ENCODE measurements around the gene ELK4.
A peak's percentile ranks its signal among the peaks of the same experiment; 100 is the strongest.

Gene ELK4

DNA sequence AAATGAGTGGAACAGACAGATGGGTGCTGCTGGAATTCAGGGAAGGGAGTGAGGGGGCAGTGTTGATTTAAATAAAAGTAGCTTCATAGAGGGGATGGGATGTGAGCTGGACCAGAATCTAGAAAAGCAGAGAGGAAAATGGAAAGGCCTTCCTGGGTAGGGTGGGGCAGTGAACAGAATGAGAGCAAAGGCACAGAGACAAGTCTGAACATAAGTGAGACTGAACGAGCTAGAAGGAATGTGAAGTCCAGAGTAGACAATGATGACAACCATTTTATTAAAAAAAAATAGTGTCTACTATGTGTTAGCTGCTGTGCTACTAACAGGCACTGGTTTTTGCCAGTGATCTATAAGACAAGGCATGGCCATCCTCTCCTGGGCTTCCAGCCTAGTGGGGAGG, 36.0 kb downstream of the ELK4 start:
- DNase-seq (ENCODE audit: low read depth, low spot score): no peak

DNA sequence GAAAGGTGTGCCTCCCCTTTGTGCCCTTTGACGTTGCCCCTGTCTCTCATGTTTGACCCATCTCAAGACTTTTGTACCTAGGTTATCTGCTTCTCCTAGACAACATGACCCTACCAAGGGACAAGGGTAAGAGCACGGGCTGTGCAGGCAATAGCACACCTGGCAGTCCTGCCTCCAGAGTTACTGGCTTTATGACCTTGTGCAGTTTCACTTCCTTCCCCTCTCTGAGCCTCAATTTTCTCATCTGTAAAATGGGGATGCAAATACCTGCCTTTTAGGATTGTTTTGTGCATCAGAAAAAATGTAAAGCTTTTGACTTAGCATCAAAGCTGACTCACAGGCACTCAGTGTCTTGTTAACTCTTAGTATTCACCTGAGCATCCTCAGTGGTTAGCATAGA, 36.4 kb downstream of the ELK4 start:
- DNase-seq (ENCODE audit: low read depth, low spot score): no peak

DNA sequence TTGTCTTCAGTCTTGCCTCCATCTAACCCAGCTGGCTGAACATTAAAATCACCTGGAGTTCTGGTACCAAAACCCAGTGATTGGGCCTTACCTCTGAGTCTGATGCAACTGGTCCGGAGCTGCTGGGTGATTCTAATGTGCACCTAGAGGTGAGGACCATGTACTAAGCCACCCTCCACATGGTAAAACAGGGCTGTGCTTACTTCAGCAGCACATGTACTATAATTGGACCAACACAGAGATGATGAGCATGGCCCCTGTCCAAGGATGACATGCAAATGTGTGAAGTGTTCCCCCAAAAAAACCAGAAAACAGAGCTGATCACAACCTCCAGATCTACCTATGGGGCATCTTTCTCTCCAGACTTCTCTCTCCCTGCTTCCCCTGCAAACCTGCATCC, 37.0 kb downstream of the ELK4 start:
- DNase-seq (ENCODE audit: low read depth, low spot score): no peak

DNA sequence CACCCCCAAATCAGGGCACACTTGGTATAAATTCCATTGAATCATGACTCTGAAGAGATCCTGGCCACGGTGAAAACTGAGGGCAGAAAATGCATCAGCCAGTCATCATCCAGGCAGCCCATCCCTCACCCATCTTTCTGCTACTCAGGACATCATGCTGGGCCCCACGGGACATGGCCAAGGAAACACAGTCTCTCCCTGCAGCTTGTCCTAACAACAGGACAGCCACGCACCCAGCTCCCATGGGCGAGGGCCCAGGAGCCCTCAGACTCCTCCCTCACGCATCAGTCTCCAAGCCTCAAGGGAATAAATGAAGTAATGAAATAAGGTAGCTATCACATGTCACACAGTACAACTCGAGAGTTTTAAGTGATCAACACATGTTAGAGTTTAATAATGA, 37.8 kb downstream of the ELK4 start:
- no peak for DNase-seq (ENCODE audit: low read depth, low spot score)

DNA sequence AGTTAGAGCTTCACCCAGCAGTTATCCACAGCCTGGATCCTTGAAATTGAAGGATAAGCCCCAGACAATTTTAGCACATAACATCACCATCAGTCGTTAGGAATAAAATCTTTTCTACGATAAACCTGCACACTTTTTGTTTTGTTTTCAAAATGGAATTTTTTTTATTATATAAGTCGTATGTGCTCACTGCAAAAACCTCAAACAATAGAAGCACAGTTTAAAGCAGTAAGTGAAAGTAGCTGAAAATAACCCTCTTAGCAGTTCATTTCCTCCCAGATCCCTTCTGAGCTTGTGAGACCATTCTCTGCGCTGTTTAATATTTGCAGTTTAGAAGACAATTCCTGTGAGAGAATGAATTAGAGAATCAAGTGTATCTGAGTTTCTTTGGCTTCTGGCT, 38.3 kb downstream of the ELK4 start:
- no peak for DNase-seq (ENCODE audit: low read depth, low spot score)

DNA sequence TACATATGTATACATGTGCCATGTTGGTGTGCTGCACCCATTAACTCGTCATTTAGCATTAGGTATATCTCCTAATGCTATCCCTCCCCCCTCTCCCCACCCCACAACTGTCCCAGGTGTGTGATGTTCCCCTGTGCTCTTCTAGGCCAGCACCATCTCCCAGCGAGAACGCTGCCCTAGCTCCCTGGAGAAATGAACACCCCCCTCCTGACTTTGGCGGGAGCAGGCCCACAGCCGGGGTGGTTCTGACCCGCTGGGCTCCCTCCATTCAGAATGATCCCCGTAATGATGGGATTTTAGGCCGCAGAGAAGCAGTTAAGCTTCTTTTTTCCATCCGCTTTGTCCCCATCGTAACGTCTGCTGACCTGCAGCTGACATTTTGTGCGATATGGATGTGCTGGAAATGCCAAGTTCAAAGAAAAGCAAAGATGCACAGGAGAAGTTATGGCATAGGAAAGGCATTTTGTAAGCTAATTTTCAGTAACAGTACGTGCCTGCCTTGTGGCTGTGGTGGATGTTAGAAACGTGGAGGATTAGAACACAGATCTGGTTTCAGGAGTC, 39.3 kb downstream of the ELK4 start:
- DNase-seq (ENCODE audit: low read depth, low spot score): no peak

DNA sequence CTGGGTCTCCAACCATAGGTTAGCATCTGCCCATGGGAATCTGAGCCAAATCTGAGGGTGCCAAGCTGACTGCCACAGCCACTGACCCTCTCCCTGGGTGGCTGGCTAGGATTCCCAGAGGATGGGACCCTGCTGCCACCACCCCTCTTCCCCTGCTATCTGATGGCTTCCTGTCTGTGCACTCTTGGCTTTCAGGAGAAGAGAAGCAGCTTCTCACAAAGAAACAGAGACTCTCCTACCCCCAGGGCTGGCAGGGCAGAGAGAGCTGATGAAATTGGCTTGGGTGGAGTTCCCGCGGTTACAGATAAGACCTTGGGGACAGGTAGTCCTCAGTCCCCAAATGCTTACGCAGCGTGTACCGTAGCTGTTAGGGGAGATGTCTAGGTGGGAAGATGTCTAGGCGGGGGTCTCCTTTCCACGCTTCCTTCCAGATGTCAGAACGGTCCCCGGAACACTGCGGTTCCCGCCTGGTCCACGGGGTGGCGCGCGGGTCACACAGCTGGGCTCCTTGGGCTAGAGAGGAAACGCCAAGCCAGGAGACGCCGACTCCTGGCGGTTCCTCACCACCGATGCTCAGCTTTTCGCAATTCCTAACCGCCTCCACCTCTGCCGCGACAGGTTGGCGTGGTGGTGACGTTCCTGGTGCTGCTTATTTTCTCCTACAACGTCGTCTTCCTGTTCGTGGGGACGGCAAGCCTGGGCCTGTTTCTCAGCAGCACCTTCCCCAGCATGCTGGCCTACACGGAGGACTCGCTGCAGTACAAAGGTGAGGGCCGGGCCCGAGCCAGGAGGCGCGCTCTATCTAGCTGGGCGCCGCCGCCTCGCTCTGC, 40.1 kb downstream of the ELK4 start:
- DNase-seq (ENCODE audit: low read depth, low spot score): peak; percentile 57

DNA sequence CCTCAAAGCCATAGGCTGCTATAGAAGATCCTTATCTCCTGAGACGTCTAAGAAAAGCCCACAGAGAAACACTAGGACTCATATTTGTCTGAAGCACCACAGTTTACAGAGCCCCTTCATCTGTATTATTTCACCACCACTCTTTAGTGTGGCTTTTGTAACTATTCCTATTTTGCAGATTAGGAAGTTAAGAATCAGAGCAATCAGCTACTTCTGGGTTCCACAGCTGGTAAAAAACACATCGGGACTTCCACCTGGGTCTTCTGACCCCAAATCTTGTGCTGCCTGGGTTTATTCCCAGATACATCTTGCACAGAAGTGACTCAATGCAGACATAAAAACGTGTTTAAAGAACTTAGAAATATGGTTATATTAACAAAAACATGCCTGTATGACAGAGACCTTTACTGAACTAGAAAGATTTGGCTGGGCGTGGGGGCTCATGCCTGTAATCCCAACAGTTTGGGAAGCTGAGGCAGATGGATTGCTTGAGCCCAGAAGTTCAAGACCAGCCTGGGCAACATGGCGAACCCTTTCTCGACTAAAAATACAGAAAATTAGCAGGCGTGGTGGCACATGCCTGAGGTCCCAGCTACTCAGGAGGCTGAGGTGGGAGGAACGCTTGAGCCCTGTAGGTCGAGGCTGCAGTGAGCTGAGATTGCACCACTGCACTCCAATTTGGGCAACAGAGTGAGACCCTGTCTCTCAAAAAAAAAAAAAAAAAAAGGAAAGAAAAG, 40.9 kb downstream of the ELK4 start:
- DNase-seq (ENCODE audit: low read depth, low spot score): no peak

DNA sequence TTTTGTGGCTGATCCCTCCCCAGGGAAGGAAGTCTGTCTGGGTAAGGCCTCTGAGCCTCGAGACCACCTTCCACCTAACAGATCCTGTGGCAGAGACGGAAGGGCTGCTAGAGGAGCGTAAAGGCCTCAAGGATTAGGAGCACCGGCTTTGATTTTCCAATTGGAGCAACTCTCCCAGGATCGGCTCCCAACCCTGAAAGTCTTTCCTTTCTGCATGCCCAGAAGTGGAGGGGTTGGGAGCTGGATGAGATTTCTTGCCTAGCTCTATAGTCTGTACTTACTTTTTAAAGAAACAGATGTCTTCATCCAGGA, 41.4 kb downstream of the ELK4 start:
- no peak for DNase-seq (ENCODE audit: low read depth, low spot score)

DNA sequence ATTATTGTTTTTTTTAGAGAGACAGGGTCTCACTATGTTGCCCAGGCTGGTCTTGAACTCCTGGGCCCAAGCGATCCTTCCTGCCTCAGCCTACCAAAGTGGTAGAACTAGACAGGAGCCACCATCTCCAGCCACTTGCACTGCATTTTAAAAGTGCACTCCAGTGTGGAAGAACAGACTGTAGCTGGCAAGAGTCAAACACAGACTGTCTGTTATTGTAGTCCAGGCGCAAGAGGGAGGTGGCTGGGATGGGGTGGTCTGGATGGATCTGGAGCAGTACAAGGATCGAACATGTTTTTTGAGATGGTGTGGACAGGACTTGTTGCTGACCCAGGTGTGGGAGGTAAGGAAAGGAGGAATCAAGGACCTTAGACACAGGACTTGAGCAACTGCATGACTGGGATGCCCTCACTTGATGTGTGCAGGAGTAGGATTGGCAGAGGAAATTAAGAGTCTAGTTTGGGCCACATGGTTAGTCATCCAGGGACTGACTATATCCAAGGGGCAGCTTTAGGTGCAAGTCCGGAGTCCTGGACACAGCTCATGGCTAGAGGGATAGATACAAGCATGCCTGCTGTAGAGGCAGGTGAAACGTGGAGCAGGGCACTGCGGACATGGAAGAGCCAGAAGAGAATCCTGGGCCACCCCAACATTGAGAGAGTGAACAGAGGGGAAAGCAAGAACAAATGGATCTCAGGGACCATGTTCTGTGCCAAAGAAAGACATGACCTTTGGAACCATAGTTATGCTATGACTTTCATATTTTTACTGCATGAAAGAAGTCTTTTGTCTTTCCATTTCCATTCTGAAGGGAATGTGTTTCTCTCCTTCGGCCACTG, 42.0 kb downstream of the ELK4 start:
- DNase-seq (ENCODE audit: low read depth, low spot score): no peak

DNA sequence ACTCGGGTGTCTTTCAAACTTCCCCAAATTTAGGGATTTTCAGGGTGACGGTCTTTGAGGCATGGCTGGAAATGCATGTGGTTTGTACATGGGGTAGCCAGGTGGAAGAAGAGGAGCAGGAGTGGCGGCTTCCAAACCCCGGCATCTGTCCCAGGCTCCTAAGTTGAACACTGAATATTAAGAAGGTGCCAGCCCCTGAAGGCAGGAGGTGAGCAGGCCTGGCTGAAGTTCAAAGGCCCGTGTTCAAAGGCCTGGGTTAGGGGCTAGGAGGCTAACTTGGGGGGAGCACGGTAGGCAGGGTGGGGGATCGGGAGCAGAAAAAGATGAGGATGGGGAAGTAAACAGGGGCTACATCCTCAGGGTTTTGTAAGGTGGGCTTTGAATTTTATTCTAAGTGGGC, 42.8 kb downstream of the ELK4 start:
- no peak for DNase-seq (ENCODE audit: low read depth, low spot score)

DNA sequence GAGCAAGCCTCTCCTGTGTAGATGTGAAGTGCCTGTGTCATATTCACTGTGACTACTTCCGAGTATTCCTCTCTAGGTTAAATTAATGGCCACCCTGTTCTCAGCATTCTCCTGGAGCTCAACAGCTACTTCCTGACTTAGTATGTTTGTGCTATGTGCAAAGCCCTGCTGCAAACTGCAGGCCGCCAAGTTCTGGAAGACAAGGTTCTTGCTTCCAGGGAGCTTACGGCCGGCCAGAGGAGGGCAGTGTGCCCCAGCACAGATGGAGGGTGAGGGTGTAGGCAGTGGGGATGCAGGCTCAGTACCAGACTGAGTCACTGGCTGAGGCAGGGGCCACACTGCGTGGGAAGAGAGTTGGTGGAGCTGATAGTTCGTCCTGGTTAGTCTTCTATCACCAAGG, 43.2 kb downstream of the ELK4 start:
- DNase-seq (ENCODE audit: low read depth, low spot score): no peak

DNA sequence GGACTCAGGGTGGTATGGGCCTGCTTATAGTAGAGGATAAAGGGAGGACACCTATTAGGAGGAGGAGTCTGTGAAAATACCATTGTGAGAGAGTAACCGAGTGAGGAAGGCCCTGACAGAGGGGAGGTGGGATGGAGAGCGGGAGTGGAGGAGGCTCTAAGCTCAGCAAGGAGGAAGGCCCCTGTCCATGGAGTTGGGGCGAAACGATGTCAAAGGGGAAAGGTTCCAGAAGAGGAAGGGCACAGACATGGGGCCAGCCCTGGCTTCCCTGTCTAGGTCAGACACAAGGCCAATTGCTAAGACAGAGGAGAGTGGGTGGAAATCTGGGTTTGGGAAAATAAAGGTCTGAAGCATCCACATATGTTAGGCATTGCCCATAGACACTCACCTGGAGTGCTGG, 44.2 kb downstream of the ELK4 start:
- no peak for DNase-seq (ENCODE audit: low read depth, low spot score)

DNA sequence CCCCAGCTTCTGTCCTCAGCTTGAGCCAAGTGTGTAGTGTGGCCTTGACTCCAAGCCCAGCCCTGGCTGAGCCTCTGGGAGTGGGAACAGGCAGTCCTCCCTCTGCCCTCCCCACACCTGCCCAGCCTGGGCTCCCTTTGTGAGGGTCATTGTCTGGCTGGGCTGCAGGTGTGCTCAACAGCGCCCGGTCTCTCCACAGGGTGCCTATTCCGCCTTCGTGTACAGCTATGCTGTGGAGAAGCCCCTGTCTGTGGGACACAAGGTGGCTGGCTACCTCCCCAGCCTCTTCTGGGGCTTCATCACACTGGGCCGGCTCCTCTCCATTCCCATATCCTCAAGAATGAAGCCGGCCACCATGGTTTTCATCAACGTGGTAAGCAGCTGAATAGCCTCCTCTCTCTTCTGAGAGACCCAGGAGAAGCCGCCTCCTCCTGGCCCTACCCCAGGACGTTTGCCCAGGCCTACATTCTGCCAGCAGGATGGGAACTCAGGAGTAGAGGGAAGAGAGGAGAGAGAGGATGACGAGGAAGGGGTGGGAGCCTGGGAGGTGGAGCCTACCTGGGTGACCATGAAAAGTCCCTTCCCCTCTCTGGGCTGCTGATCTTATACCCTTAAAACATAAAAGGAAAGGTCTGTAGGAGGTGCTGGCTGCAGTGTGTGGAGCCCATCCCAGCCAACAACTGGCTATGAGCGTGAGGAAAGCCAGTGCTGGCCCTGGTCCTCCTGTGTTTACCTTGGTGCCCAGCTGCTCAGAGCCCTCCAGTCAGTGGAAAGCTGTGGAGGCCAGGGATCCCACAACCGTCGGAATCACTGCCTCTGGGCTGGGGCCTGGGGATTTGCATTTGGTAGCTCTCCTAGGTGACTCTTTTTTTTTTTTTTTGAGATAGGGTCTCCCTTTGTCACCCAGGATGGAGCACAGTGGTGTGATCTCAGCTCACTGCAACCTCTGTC, 45.7 kb downstream of the ELK4 start:
- no peak for DNase-seq (ENCODE audit: low read depth, low spot score)

DNA sequence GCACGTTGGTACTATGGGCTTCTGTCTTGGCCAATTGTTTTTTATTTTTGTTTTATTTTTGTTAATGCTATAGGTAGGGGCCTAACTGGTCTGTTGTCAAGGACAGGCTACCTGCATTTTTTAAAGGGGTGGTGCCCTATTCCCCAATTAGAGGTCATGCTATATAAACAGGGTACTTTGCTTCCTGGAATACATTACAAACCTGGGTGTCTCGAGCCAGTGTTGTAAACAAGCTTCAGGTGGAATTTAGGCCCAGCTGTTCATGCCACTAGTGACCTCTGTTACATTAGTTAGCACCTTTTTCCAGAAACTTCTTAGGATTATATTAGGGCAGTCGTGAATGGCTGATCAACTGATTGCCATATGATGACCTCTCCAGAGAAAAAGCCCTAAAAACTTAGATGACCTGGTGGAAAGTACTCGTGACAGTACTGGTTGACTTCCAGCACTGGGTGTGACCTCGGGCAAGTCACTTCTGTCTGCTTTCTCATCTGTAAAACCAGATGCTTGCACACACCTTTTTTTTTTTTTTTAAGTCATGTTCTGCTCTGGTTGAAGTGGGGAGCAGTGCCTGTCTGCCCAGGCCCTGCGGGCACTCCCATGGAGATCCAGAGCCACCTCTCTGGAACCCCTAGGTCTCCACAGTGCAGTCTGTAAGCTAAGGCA, 46.5 kb downstream of the ELK4 start:
- DNase-seq (ENCODE audit: low read depth, low spot score): no peak

DNA sequence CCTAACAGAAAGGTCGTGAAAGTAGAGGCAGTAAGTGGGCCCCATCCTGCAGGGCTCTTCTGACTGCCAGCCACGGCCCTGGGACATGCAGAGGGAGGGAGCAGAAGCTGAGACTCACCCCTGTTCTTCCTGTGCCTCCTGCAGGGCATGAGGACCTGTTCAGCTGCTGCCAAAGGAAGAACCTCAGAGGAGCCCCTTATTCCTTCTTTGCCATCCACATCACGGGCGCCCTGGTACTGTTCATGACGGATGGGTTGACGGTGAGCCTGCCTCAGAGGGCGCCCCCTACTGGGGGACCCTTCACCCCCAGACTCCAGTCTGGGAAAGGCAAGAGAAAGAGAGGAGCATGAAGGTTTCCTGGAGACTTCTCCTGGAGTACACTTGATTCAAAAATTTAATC, 47.1 kb downstream of the ELK4 start:
- DNase-seq (ENCODE audit: low read depth, low spot score): no peak

DNA sequence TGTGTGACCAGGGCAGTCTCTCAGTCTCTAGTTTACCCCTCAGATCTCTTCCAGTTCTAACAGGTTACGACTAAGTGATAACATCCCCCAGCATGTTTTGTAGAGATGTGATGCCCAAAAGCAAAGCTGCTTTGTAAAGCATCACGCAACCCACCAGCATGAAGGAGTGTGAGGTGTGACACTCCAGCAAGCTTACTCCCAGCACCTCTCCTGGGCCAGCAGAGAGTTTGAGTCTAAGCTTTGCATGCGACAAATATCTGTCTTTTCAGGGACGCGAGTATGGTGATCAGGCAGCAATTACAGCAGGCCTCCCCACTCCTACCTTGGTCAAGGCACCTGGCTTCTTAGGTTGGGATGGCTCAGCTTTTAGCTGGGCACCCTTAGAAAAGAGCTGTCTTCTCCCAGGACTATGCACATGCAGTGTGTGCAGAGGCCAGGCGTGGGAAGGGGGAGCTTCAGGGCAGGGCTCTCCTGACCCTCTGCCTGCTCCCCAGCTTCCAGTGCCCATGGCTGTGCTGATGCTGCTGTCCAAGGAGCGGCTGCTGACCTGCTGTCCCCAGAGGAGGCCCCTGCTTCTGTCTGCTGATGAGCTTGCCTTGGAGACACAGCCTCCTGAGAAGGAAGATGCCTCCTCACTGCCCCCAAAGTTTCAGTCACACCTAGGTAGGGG, 48.2 kb downstream of the ELK4 start:
- DNase-seq (ENCODE audit: low read depth, low spot score): no peak

DNA sequence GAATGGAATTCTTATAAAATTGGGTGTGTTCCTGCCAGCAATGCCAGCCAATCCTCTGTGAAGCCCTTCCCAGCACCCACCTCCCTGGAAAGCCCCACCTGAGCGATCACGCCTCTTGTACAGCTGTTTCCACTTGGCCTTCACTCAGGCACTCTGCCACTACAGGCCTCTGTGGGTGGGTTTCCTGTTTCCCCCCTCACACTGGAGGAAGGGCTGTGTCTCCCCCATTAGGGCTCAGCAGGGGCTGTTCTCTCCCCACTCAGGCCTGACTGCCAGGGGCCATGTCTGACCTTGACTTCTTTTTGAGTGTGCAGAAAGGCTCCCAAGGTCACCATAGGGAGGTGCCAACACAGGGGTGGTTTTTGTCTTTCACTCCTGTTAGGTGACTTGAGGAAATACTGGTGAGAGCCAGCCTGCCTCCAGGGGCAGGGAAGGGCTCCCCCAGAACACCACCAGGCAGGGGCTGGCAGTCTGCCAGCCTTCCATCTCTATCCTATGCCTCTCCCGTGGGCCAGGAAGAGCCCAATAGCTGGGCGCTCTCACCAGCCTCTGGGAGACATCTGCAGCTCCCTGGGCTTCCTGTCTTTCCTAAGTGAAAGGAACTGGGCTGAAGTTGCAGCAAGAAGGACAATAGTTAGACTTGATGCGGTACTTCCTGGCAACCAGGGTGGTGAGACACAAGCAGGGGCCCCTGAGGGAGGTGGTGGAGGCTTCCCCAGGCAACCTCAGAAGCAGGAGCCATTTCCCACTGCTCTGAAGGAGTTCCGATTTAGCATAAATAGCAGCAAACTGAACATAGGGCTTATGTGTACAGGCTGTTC, 49.1 kb downstream of the ELK4 start:
- DNase-seq (ENCODE audit: low read depth, low spot score): no peak

DNA sequence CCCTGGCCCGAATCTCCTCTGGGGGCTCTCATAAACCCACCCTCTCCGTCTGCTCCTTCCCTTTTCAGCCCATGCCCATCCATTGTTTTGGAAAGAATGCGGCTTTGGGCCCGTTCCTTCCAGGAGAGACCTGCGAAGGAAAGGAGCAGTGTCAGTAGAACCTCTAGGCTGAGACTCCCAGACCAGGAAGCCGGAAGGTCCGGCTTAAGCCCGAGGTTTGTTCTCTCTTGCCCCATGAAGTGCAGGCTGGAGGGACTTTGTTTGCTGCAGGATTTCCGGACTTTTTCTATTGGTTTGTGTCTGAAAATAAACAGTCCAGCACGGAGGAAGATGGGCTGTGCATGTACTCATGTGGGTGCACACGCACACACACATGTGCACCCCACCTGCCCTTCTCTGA, 49.8 kb downstream of the ELK4 start:
- DNase-seq (ENCODE audit: low read depth, low spot score): no peak
